ENCODE results near the gene RSBN1L.

DNA sequence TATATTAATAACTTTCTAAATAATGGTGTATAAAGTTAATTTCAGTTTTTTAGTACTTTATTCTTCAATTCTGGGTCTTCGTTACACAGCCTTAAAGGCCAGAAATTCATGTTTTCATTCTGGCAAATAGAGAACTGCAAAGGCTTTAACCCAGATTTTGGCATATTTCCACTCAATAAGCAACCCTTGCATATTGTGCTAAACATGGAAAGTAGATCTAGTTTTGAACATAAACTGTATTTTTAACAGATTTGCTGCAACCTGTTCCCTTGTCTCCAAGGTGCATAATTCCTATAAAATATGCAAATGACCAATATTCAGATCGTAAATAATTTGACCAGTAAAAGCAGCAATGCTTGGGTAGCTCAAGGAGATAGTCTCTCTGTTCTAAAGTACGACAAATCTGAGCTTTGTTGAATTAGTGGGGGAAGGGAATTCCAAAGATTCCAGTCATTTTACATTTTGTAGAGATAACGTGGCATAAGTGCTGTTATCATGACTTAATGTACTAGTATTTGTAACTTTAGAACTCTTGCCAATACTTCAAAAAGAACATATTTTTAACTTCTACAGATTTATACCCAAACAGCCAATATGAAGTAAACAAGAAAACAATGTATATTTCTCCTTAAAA lies 46.4 kb upstream of the RSBN1L start:
- no peak for TF ChIP-seq POLR2A (IDR thresholded peaks at IDR 0.05; ENCODE audit: low read depth, low read length)
- no peak for TF ChIP-seq TAF1 (IDR thresholded peaks at IDR 0.05; ENCODE audit: borderline replicate concordance, low read depth, low read length)

All from GM12892 (cell line).